GM10847 (cell line): ENCODE results near the gene DVL1.

ENCODE experiments used
- POLR2A ChIP-seq: IDR thresholded peaks from 2 replicates; pipeline ENCODE4 v1.6.1; 2011; ENCODE audit not compliant: insufficient read length; ENCODE audit errors: extremely low read depth

The DVL1 gene

GRCh38 chr1:1286313-1287261 lies 62.6 kb downstream of the DVL1 start:
- no peak for TF ChIP-seq POLR2A

- TF ChIP-seq POLR2A = no peak
These were observed 63.5 kb downstream of the DVL1 start for GRCh38 chr1:1285611-1286311.
